Cardiac septum (tissue), 1 donor: Measurements from ENCODE around the gene SPATA31C1. TPM values are rescaled to one million over a fixed set of nuclear protein-coding genes. Genes with fewer than 3 reads are reported as not detected.
"Not testable (repeated sequence)": the region's sequence is repeated elsewhere in the genome, so short reads cannot be mapped to it uniquely, and the experiment has no call there.

Experiments
- DNase-seq: peaks from one replicate; pipeline ENCODE4 v3.0.0-alpha.2; 2020; ENCODE audit warnings: low spot score
- intact Hi-C: fragments of 100-400 bp; cut with DNase I; formaldehyde crosslinking; loops from one replicate; pipeline ENCODE4 v1.14.0; 2022
- long read RNA-seq: library from polyadenylated mRNA; unstranded; transcript quantifications from one replicate; pipeline ENCODE4 v2.0.0, GENCODE V29; 2021
- total RNA-seq: library from RNA; stranded (reverse); fragmentation: NEBNext Ultra II Directional; extraction: Animal tissue kit (Norgen Biotek cat#: 25700); gene quantifications from one replicate; pipeline ENCODE4 v1.2.1, GENCODE V29; 2021
- donor health status: DM: no; HTN: no; CAD: no.

Gene SPATA31C1
- not detected for total RNA-seq
- long read RNA-seq, result 0 reads

DNA sequence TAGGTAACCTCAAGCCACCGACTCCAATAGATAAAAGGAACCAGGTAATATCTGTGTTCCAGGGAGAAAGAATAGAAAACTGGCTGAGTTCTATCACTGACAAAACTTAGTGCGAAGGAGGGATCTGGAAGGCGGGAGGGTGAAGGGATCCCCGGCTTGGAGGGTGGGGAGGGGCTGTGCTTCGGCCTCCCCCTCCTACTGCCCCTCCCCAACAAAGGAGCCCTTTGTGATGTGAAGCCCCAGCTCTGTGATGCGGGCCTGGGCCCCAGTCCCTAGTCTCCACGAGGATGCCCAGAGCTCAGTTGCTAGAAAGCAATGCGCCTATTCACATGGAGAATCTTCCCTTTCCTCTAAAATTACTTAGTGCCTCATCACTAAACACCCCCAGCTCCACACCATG is at the start of gene SPATA31C1:
TSS of gene SPATA31C1 (plus strand) at position 301 of the 400 bp plus-strand sequence.
- DNase-seq, intact Hi-C loops: not testable (repeated sequence)

GRCh38 chr9:87868175-87868574 is 49.6 kb upstream of the SPATA31C1 start:
- no peak for DNase-seq
- intact Hi-C loops, result no loop called here

GRCh38 chr9:87868635-87869034 is 49.1 kb upstream of the SPATA31C1 start:
- no peak for DNase-seq
- intact Hi-C loops, result no loop called here

DNA sequence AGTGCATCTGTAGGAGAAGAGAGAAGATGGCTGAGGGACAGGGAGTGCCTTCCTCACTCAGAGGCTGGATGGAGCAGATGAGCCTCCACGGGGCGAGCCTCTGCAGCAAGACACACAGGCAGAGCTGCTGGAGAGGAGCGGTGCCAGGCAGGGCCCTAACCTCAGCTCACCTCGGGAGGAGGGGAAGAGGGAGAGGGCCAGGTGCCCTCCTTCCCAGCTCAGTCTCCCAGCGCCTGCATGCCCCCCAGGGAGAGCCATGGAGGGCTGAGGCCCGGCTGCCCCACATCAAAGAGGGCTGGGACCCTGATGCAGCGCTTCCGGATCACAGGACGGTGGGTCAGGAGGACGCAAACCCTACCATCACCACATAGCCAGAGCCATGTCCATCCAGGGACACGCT is 48.7 kb upstream of the SPATA31C1 start:
- intact Hi-C loops, result no loop called here
- DNase-seq, result no peak

- intact Hi-C loops, result no loop called here
- DNase-seq, result no peak
Measured at GRCh38 chr9:87871425-87872078, 46.2 kb upstream of the SPATA31C1 start.

- intact Hi-C loops, result no loop called here
- DNase-seq, result no peak
Measured at GRCh38 chr9:87872079-87872624, 45.6 kb upstream of the SPATA31C1 start.

GRCh38 chr9:87873607-87874303 is 44.0 kb upstream of the SPATA31C1 start:
- intact Hi-C loops, result no loop called here
- DNase-seq, result no peak

GRCh38 chr9:87874304-87874623 is 43.5 kb upstream of the SPATA31C1 start:
- intact Hi-C loops, result no loop called here
- no peak for DNase-seq

- intact Hi-C loops, result no loop called here
- no peak for DNase-seq
Measured at GRCh38 chr9:87875060-87875459, 42.7 kb upstream of the SPATA31C1 start.

- DNase-seq, result no peak
- intact Hi-C loops, result no loop called here
Measured at GRCh38 chr9:87875831-87876545, 41.8 kb upstream of the SPATA31C1 start.

- peak; percentile 50 for DNase-seq
- intact Hi-C loops, result no loop called here
Measured at GRCh38 chr9:87876708-87877107, 41.1 kb upstream of the SPATA31C1 start.

- DNase-seq, result no peak
- intact Hi-C loops, result no loop called here
Measured at GRCh38 chr9:87878989-87879511, 38.7 kb upstream of the SPATA31C1 start.

DNA sequence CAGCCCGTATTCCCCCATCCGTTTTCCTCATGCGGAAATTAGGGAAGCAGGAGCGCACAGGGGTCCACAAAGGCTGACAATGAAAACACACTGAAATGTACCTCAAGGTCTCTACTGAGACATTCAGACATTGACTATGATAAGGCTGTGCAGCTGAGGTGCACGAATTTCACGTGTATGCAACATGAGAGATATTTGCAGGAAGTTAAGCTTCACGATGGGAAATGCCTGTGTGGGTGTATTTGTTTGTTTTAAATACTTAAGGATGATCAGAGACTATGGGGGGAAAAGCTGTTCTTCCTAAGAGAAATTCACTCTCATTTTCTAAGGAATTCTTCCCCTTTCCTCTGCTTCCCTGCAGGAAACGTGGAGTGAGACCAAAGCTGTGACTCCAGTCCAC is 37.6 kb upstream of the SPATA31C1 start:
- no peak for DNase-seq
- intact Hi-C loops, result no loop called here

GRCh38 chr9:87880683-87881082 is 37.1 kb upstream of the SPATA31C1 start:
- intact Hi-C loops, result no loop called here
- DNase-seq, result no peak

GRCh38 chr9:87882627-87883026 is 35.1 kb upstream of the SPATA31C1 start, which contains the start of gene SPATA31E1:
Gene SPATA31E1 (plus strand): TSS chr9:87882877. CDS start chr9:87882892, 15 bp downstream.
- no peak for DNase-seq
- intact Hi-C loops, result no loop called here

DNA sequence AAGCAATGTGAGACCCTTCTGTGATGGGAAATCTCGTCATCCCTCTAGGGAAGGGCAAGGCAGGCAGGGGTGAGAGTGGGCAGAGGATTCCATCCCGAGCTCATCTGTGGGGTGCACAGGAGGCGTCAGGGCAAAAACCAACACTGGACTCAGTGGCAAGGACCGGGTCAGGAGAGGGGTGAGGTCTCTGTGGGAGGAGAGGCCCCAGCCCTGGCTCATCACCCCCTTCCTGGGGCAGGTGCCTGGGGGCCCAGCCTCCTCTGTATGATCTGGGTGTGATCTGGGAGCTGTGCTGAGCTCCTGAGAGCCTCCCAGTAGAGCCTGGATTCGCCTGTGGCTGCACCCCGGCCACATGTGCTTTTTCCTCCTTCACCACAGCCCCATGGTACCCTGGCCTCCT is 34.5 kb upstream of the SPATA31C1 start:
- no peak for DNase-seq
- intact Hi-C loops, result no loop called here

- DNase-seq, result no peak
- intact Hi-C loops, result no loop called here
Measured at GRCh38 chr9:87883990-87884389, 33.8 kb upstream of the SPATA31C1 start.

GRCh38 chr9:87884578-87885459 is 32.9 kb upstream of the SPATA31C1 start:
- intact Hi-C loops, result no loop called here
- DNase-seq, result no peak

DNA sequence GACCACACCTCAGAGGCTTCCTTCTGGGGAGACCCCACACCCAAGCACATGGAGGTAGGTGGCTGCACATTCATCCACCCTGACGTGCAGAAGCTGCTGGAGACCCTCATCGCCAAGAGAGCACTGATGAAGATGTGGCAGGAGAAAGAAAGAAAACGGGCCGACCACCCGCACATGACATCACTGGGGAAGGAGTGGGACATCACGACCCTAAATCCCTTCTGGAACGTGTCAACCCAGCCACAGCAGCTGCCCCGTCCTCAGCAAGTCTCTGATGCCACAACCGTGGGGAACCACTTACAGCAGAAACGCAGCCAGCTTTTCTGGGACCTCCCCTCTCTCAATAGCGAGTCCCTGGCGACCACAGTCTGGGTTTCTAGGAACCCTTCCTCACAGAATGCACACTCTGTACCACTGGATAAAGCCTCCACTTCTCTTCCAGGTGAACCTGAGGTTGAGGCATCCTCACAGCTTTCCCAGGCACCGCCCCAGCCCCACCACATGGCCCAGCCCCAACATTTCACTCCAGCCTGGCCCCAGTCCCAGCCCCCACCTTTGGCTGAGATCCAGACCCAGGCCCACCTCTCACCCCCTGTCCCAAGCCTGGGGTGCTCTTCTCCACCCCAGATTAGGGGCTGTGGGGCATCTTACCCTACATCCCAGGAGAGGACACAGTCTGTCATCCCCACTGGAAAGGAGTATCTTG is 32.1 kb upstream of the SPATA31C1 start:
- DNase-seq, result peak; percentile 38
- intact Hi-C loops, result no loop called here
